NCI-H2227 (cell line): ENCODE results near the gene SLC23A3.
"Not testable (repeated sequence)": the region's sequence is repeated elsewhere in the genome, so short reads cannot be mapped to it uniquely, and the experiment has no call there.

Experiments
- DNase-seq: peaks from one replicate; lab custom pipeline; 2025; ENCODE audit not compliant: unreplicated experiment; lab: John Stamatoyannopoulos, UW

SLC23A3 gene

GRCh38 chr2:219205165-219205538 is 35.3 kb upstream of the SLC23A3 start:
- no peak for DNase-seq

- no peak for DNase-seq
Observed at GRCh38 chr2:219204425-219205164, 34.8 kb upstream of the SLC23A3 start.

- not testable (repeated sequence) for DNase-seq
Observed at GRCh38 chr2:219201331-219201730, 31.5 kb upstream of the SLC23A3 start.

- DNase-seq: not testable (repeated sequence)
Observed at GRCh38 chr2:219200502-219201326, 30.9 kb upstream of the SLC23A3 start.

GRCh38 chr2:219199470-219200211 is 29.8 kb upstream of the SLC23A3 start:
- DNase-seq: no peak

GRCh38 chr2:219198974-219199373 is 29.1 kb upstream of the SLC23A3 start:
- no peak for DNase-seq

GRCh38 chr2:219197388-219197787 is 27.6 kb upstream of the SLC23A3 start:
- DNase-seq: no peak

- DNase-seq: no peak
Observed at GRCh38 chr2:219186754-219187456, 17.1 kb upstream of the SLC23A3 start.

GRCh38 chr2:219184121-219184520 is 14.3 kb upstream of the SLC23A3 start:
- no peak for DNase-seq

- no peak for DNase-seq
Observed at GRCh38 chr2:219183151-219183772, 13.4 kb upstream of the SLC23A3 start.

GRCh38 chr2:219182331-219183150 is 12.7 kb upstream of the SLC23A3 start:
- DNase-seq: no peak

GRCh38 chr2:219181531-219181930 is 11.7 kb upstream of the SLC23A3 start:
- DNase-seq: no peak

- DNase-seq: no peak
Observed at GRCh38 chr2:219180961-219181360, 11.1 kb upstream of the SLC23A3 start.

GRCh38 chr2:219179601-219180465 is 10.0 kb upstream of the SLC23A3 start:
- DNase-seq: no peak

- peak; percentile 76 for DNase-seq
Observed at GRCh38 chr2:219178377-219179175, 8.7 kb upstream of the SLC23A3 start.

GRCh38 chr2:219177552-219178376 is 7.9 kb upstream of the SLC23A3 start, which contains the start of gene RETREG2:
TSS of gene RETREG2 (plus strand) at chr2:219178275. CDS start at chr2:219178353, 78 bp downstream.
- DNase-seq: peak; percentile 92
